A673 (cell line): ENCODE measurements around the gene RALGAPA2. TPM values are rescaled to one million over a fixed set of nuclear protein-coding genes. Genes with fewer than 3 reads are reported as not detected.

ENCODE experiments used
- BruUV-seq: library from RNA; stranded (reverse); fragments of 400-500 nt; replicated peaks from 2 replicates; lab custom pipeline; 2021; lab: Mats Ljungman, UMichigan
- CTCF ChIA-PET: fragments of 300-600 bp; sonication (Branson Sonifier 250); formaldehyde crosslinking; loops from one replicate; lab custom pipeline; 2022; ENCODE audit warnings: antibody characterized with exemption; lab: Charles Lee
- POLR2A ChIA-PET: fragments of 300-600 bp; sonication (Branson Sonifier 250); formaldehyde crosslinking; loops from one replicate; lab custom pipeline; 2022; ENCODE audit warnings: antibody characterized with exemption; ENCODE audit not compliant: low non-redundant PET; lab: Charles Lee
- DNase-seq: peaks from one replicate; pipeline ENCODE4 v3.0.0-alpha.2; 2015; ENCODE audit warnings: low spot score
- H3K27ac ChIP-seq: fragments of 200-600 bp; sonication (generic); 2 replicates; pipeline ENCODE4 v1.5.1; 2016; ENCODE audit warnings: mixed run types, low read depth, mild to moderate bottlenecking, mixed read lengths, antibody characterized with exemption, low read length; ENCODE audit not compliant: poor library complexity, severe bottlenecking
- H3K27me3 ChIP-seq: fragments of 200-600 bp; sonication (generic); replicated peaks from 2 replicates; pipeline ENCODE4 v1.6.1; 2017; ENCODE audit warnings: mixed run types, low read depth, mild to moderate bottlenecking, mixed read lengths, antibody characterized with exemption, low read length; ENCODE audit not compliant: insufficient read depth, poor library complexity
- H3K36me3 ChIP-seq: fragments of 200-600 bp; sonication (generic); 2 replicates; pipeline ENCODE4 v1.6.1; 2016; ENCODE audit warnings: mixed run types, mild to moderate bottlenecking, mixed read lengths, antibody characterized with exemption, low read length; ENCODE audit not compliant: insufficient read depth, poor library complexity, severe bottlenecking
- H3K4me1 ChIP-seq: fragments of 200-600 bp; sonication (generic); 2 replicates; pipeline ENCODE4 v1.6.1; 2017; ENCODE audit warnings: mixed run types, mild to moderate bottlenecking, mixed read lengths, antibody characterized with exemption, low read length; ENCODE audit not compliant: insufficient read depth, poor library complexity, severe bottlenecking
- H3K4me3 ChIP-seq: fragments of 200-600 bp; sonication (generic); 2 replicates; pipeline ENCODE4 v1.5.1; 2016; ENCODE audit warnings: low read depth, mixed run types, mild to moderate bottlenecking, mixed read lengths, low read length; ENCODE audit not compliant: poor library complexity, severe bottlenecking
- H3K9me3 ChIP-seq: fragments of 200-600 bp; sonication (generic); 2 replicates; pipeline ENCODE4 v1.6.1; 2016; ENCODE audit warnings: mixed run types, low read depth, mild to moderate bottlenecking, mixed read lengths, antibody characterized with exemption, low read length; ENCODE audit not compliant: poor library complexity, severe bottlenecking
- EZH2 ChIP-seq: fragments of 200-600 bp; sonication (generic); IDR thresholded peaks from 2 replicates; pipeline ENCODE4 v1.6.1; 2017; ENCODE audit warnings: borderline replicate concordance, low read depth, mild to moderate bottlenecking, mixed read lengths, antibody characterized with exemption, low read length; ENCODE audit not compliant: poor library complexity, severe bottlenecking
- intact Hi-C: fragments of 100-400 bp; cut with micrococcal nuclease; formaldehyde crosslinking; loops from one replicate; pipeline ENCODE4 v1.10.0; 2022; ENCODE audit not compliant: unreplicated experiment
- total RNA-seq: library from RNA; stranded (reverse); gene quantifications from 2 replicates; pipeline ENCODE4 v1.2.3, GENCODE V29; 2021
- TF ChIP-seq, protein P1 (sequence below): fragments of 300-800, 200-600 bp; sonication (generic); conservative IDR thresholded peaks from 2 replicates; pipeline ENCODE4 v1.5.1; 2017; ENCODE audit warnings: low read depth, mild to moderate bottlenecking, antibody characterized with exemption, low read length, moderate library complexity, mixed read lengths

RALGAPA2 gene
- total RNA-seq, 1 experiment from 2014 or later = 32.4 TPM

DNA sequence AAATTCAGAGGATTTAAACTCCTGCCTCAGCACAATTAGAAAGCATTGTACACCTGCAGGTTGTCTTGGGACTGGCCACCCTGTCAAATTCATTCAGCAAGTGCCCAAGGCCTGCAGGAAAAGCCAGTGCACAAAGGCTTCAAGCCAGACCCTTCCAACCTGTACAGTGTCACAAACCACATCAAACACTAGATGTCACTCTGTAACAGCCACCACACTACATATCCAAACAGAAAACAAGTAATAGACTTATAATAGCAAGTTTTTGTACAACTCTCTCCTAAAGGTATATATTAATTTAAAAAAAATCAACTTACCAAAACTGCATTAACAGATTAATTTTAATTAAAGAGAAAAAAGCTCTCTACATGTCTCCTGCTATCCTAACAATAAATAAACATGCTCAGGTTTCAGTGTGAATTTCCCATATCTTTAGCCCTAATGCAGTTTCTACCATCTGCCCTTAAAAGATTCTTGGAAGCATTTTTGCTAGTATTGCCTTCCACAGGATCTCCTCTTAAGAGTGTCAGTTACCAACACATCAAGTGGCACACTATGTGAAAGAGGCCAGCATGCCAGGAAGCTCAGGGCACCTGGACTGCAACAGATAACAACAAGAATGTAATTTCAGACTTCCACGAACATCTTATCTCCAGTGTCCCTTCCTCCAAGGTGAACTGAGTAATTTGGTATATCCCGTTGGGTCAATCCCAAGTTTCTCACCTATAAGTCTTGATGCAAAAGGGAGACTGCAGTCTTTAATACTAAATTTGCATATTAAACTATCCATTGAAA is 47.5 kb downstream of the RALGAPA2 start:
- DNase-seq = peak; percentile 70
- CTCF ChIA-PET = interaction anchor here (1.5 kb wide), 1 partner anchor 160 kb away, joined by 12 read pairs; no protein-coding TSS in a partner anchor

DNA sequence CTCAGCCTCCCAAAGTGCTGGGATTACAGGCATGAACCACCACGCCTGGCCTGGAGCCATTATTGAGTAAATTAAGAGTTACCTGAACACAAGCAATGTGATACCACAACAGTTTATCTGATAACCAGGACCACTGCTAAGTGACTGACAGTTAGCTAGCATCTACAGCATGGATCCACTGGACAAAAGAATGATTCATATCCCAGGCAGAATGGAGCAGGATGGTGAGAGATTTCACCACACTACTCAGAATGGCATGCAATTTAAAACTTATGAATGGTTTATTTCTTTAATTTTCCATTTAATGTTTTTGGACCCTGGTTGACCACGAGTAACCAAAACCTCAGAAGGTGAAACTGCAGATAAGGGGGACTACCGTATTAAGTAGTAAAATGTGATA is 48.6 kb downstream of the RALGAPA2 start:
- H3K9me3 ChIP-seq = no peaks in the 10 kb centered on the region
- intact Hi-C loops = no loop called here
- H3K4me3 ChIP-seq = no peak overlapping the region
- H3K27ac ChIP-seq = no peak overlapping the region
- BruUV-seq = no TSS peak
- H3K27me3 ChIP-seq = no peaks in the 10 kb centered on the region
- no peak for DNase-seq
- H3K36me3 ChIP-seq = no peaks in the 10 kb centered on the region
- CTCF ChIA-PET = interaction anchor here (0.6 kb wide), 2 partner anchors 160 to 201 kb away, joined by 3 read pairs; no protein-coding TSS in a partner anchor
- POLR2A ChIA-PET = no interaction called here
- TF ChIP-seq, protein P1, sequence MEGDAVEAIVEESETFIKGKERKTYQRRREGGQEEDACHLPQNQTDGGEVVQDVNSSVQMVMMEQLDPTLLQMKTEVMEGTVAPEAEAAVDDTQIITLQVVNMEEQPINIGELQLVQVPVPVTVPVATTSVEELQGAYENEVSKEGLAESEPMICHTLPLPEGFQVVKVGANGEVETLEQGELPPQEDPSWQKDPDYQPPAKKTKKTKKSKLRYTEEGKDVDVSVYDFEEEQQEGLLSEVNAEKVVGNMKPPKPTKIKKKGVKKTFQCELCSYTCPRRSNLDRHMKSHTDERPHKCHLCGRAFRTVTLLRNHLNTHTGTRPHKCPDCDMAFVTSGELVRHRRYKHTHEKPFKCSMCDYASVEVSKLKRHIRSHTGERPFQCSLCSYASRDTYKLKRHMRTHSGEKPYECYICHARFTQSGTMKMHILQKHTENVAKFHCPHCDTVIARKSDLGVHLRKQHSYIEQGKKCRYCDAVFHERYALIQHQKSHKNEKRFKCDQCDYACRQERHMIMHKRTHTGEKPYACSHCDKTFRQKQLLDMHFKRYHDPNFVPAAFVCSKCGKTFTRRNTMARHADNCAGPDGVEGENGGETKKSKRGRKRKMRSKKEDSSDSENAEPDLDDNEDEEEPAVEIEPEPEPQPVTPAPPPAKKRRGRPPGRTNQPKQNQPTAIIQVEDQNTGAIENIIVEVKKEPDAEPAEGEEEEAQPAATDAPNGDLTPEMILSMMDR = no peak
- no peak for TF ChIP-seq EZH2
- peaks cover 28% of the 10 kb centered on the region for H3K4me1 ChIP-seq

More for the DNA sequence above, 47.5 kb downstream of the RALGAPA2 start:
- no peak for TF ChIP-seq EZH2
- TF ChIP-seq, protein P1 = peak; percentile 76
- Histone ChIP-seq H3K27me3 (no peaks in the 10 kb centered on the region), H3K9me3 (no peaks in the 10 kb centered on the region), H3K4me3 (no peak overlapping the region), H3K27ac (no peak overlapping the region), H3K4me1 (peaks cover 28% of the 10 kb centered on the region), H3K36me3 (no peaks in the 10 kb centered on the region)
- POLR2A ChIA-PET = no interaction called here
- intact Hi-C loops = loop anchor here (1.0 to 5.0 kb wide), 2 partner anchors 160 to 842 kb away; no protein-coding TSS in a partner anchor
- no TSS peak for BruUV-seq

DNA sequence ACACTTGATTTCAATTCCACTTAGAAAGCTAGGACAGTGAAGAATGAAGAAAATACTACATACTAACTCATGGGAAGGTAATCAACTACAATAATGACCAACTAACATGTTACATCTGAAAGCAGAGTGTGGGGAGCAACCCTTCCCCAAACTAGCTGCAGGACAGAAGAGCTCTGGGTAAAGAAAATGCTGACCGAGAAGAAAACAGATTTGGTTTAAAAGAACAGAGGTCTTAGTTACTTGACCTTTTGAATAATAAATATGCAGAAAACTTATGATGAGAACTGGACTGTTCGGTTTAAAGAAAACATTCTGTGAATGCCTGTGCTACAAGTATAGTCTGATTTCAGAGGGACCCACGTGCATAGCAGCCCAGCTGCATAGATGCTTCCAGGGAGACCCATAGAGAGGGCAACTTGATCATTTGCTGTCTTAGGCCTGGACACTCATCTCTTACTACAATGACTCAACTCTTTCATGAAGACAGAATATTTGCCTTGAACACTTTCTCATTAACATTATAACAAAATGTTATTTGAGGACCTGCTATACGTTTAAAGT is 53.5 kb downstream of the RALGAPA2 start:
- Histone ChIP-seq H3K4me3 (no peak overlapping the region), H3K27me3 (no peaks in the 10 kb centered on the region), H3K9me3 (no peaks in the 10 kb centered on the region), H3K36me3 (no peaks in the 10 kb centered on the region), H3K4me1 (no peaks in the 10 kb centered on the region), H3K27ac (no peak overlapping the region)
- POLR2A ChIA-PET = no interaction called here
- no peak for DNase-seq
- intact Hi-C loops = no loop called here
- TF ChIP-seq, protein P1 = no peak
- TF ChIP-seq EZH2 = no peak
- CTCF ChIA-PET = no interaction called here
- BruUV-seq = no TSS peak
